Right kidney (tissue), 1 donor: ENCODE measurements around the gene SDK1.
A peak's percentile ranks its signal among the peaks of the same experiment; 100 is the strongest.

Source experiments
- DNase-seq: peaks from one replicate; pipeline ENCODE4 v3.0.0-alpha.2; 2016

SDK1 gene

GRCh38 chr7:3832199-3832598 is 531.1 kb downstream of the SDK1 start:
- DNase-seq = no peak

GRCh38 chr7:3835109-3835508 is 534.1 kb downstream of the SDK1 start:
- DNase-seq = no peak

DNA sequence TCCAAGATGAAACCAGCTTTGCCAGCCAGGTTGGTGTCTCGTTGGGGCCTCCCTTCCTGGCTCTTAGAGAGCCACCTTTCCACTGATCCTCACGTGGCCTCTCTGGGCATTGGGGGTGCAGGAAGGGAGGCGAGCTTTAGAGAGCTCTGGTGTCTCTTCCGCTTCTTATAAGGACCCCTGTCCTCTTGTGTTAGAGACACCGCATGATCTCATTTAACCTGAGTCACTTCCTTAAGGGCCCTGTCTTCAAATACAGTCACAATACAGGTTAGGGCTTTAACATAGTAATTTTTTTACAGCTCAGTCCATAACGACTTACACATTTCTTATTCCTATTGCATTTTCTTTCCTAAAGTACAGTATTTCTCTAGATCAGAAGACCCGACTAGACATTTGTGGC is 535.8 kb downstream of the SDK1 start:
- DNase-seq = no peak

DNA sequence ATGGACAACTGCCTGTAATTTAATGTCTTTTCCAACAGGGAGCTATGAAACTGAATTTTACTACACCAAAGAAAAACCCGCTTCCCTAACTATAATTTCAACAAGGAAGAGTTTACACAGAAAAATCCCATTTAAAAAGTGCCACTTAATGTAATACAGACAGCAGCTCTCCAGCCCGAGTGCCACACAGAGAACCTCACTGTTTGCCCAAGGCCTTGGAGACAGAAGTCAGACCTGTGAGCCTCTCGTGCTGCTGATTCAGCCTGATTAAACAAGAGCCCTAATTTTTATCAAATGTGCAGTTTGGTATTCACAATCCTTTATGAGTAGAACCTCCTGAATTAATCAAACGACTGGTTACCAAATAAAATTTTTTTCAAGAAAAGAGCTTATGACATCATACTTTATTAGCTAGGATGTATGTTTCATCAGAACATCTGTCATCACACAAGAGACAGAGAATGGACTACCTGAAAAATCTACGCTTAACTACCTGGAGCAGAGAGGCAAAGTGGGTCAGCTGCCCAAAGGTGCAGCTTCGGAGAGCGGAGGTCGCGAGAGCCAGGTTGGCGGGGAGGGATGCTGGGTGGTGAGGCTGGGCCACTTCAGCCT is 543.6 kb downstream of the SDK1 start:
- no peak for DNase-seq

DNA sequence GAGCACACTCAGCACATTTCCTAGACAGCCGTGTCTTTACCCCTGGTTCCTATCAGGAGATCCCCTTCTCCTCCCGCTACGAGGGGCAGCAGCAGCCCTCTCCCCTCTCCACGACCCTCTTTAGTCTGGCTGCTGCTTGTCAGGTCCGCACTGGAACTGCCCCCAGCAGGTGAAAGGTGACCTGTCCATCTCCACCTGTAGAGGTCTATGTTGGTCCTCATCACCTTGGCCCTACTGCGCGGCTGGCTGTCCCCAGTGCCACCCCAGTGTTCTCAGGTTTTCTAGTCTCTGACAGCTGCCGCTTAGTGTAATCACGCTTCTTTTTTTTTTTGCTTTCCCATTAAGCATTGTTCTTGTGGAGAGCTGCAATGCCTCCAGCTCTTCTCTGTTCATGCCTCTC is 545.7 kb downstream of the SDK1 start:
- no peak for DNase-seq

DNA sequence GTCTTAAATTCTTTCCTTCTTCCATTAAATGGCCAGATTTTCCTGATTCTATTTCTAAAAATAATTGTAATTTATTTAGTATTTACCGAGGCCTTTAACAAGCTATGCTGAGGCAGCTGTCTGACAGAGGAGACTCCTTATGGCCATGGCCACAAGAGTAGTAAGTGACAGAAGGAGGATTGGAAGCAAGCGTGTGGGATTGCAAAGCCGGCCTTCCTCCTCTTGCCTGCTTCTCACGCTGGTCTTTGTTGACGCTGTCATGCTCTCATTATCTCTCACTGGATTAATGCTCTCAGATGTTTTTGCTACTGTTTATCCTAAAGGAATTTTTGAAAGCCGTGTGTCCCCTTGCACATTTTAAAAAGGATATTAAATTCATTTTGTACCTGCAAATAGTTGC is 546.3 kb downstream of the SDK1 start:
- no peak for DNase-seq

GRCh38 chr7:3859431-3859830 is 558.4 kb downstream of the SDK1 start:
- DNase-seq = no peak

GRCh38 chr7:3860932-3861331 is 559.9 kb downstream of the SDK1 start:
- no peak for DNase-seq

- DNase-seq = no peak
Observed at GRCh38 chr7:3861386-3861785, 560.3 kb downstream of the SDK1 start.

GRCh38 chr7:3861941-3862340 is 560.9 kb downstream of the SDK1 start:
- DNase-seq = peak; percentile 10

DNA sequence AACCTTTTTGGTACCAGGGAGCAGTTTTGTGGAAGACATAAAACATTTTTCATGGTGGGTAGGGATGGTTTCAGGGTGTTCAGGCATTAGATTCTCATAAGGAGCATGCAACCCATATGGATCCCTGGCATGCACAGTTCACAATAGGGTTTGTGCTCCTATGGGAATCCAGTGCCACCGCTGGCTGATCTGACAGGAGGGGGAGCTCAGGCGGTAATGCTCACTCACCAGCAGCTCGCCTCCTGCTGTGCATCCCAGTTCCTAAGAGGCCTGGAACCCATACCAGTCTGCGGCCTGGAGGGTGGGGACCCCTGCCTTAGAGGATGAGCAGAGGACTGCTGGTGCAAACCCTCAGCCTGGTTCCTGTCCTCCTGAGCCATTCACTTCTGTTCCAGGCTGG is 561.7 kb downstream of the SDK1 start:
- no peak for DNase-seq

DNA sequence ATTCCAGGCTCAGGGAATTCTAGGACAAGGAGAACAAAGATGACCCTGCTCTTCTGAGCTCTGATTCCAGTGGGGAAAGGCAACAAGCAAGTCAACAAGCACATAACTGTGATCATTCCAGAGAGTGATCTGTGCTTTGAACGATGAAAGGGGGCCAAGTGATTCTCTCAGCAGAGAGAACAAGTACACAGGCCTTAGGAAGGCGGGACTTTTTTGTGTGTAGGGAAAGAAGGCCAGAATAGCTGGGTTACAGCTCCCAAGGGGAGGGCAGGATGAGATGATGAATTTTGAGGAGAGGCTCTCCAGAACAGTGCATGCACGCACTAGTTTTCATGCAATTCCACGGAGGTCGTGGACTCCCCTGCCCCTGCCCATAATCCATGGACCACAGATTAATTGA is 565.2 kb downstream of the SDK1 start:
- no peak for DNase-seq

DNA sequence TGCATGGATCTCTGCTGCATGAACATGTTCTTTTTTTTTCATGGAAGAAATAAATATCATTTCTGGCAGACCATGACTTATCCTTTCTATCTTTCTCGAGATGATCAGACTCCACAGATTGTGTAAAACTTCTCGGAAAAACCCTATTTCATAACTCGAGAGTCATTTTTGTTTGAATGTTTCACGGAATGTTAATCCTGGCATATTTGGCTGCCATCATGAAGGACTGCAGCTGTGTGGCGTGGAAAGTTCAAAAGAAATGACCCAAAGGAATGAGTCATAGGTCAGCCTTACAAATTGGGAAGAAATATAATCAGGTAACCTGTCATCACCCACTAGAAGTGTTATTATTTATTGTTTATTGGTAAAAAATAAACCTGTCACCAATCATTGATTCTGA is 566.8 kb downstream of the SDK1 start:
- no peak for DNase-seq

GRCh38 chr7:3879355-3880075 is 578.5 kb downstream of the SDK1 start:
- DNase-seq = no peak

DNA sequence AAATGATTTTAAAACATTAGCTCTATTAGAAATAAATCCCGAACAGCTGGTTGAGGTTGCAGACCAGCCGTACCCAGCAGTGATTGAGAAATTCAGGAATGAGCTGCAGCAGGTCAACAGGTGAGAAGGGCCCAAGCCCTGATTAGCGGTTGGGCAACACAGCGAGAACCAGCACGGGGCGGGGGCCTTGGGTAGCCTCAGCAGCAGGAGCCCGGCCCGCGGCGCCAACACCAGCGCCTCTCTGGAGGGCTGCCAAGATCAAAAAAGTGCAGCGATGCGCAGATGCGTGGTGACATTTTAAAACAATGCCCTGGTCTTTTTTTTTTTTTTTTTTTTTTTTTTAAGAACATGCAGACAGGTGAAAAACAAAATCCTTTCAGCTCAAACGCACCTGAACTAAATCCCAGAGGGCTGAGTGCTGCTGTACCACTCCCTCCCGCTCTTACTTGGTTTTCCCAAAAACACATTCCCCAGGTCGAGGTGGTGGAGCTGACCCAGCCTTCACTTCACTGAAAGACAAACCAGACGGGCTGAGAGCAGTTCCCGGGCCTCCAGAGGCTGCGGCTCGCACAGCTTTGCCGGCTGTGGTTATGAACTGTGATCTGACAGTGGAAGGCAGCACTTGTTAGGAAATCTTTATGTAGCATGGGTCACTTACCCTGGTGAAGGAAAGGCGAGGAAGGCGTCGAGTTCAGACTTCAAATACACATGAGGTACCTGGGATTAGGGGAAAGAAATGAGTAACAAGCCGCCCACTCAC is 579.4 kb downstream of the SDK1 start:
- DNase-seq = peak; percentile 10

- DNase-seq = no peak
Observed at GRCh38 chr7:3882782-3883181, 581.7 kb downstream of the SDK1 start.

DNA sequence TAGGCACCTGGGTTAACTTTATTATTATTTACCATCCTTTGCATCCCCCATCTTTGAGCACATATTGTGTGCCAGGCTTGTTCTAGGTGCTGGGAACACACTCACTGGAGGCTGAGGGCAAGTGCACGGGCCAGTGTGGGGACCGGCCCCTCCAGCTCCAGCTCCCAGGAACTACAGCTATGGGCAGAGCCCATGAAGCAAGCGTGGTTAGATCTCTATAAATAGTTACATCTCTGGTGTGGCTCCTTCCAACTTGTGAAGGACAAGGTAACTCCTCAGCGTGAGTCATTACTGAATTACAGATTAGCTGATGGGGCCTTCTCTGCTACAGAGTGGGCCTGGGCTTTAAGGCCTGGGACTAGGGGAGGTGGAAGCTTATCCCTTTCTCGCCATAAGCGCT is 583.5 kb downstream of the SDK1 start:
- DNase-seq = no peak

GRCh38 chr7:3887096-3887690 is 586.1 kb downstream of the SDK1 start:
- DNase-seq = no peak

- no peak for DNase-seq
Observed at GRCh38 chr7:3888096-3888495, 587.0 kb downstream of the SDK1 start.

GRCh38 chr7:3892157-3892556 is 591.1 kb downstream of the SDK1 start:
- DNase-seq = no peak

DNA sequence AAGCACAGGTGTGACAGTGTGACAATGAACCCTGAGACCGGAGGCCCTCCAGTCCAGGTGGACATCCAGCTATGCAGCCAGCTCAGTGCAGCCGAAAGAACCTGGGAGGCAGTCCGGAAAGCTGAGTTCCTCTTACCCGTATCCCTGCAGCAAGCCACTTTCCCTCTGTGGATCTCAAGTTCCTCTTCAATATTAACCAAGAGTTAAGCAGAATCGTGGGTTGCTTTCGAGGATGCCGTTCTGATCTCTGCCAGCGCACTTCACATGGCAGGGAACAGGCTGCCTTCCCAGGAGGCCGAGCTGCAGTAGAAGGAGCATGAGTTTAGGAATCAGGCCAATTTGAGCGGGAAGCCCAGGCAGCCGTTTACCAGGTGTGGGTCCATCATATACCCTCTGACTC is 591.6 kb downstream of the SDK1 start:
- no peak for DNase-seq

- DNase-seq = no peak
Observed at GRCh38 chr7:3893151-3893788, 592.2 kb downstream of the SDK1 start.

DNA sequence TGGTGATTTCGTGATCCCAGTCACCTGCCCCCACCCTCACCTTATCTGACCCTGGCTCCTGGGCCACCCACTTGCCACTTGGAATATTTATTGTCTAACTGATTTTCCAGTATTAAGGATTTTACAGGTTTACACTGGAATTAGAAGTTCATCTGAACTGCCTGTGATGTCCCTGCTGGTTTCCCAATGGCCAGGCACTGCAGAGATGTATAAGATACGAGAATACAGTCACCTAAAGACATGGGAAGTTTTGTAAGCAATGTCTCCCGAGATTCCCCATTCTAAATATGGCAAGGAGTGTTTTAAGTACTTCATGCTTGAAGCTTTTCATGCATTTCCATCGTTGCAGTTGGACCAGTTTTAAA is 592.7 kb downstream of the SDK1 start:
- DNase-seq = no peak
